GM12801 (cell line): ENCODE results near the gene PDHX.

Source experiments
- CTCF ChIP-seq: IDR thresholded peaks from one replicate; pipeline ENCODE4 v1.5.1; 2011; ENCODE audit warnings: control low read depth; ENCODE audit not compliant: insufficient read length; ENCODE audit errors: extremely low read depth

PDHX gene

GRCh38 chr11:34941688-34942087 is 25.3 kb downstream of the PDHX start:
- TF ChIP-seq CTCF = no peak

- TF ChIP-seq CTCF = no peak
Measured at GRCh38 chr11:34944692-34945091, 28.3 kb downstream of the PDHX start.

DNA sequence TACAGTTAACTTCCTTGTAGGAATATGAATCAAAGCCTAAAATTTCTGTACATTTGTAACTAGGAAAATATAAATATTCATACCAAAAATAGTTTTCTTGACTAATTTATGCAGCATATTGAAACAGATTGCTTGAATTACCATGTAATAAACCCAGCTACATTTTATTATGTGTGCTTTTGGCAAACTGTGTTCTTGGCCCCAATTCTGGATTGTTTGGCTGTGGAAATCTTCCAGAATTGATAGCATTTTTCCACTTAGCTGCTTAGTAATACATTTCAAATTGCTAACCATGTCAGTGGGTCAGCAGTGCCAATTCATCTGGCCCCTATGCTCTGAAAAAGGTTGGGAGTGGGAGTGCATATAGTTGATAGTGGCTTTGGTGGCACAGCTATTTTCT is 32.3 kb downstream of the PDHX start:
- no peak for TF ChIP-seq CTCF

DNA sequence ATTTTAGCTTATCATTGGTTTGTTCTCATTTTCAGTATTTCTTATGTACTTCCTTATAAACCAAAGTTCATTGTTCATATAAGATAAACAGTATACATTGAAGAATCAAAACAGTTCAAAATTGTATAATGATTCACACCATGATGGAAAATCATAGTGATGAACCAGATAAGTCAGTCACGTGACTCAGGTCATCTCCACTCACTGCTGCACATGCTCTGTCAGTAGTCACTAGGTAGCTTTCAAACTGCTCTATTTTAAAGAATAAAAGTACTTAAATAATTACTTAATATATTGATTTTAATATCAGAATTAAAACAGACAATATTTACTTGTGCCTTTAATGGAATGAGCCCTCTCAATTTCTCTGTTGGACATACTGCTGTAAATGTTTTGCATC is 37.5 kb downstream of the PDHX start:
- TF ChIP-seq CTCF = no peak

- TF ChIP-seq CTCF = no peak
Measured at GRCh38 chr11:34957206-34957605, 40.8 kb downstream of the PDHX start.

GRCh38 chr11:34957606-34958005 is 41.2 kb downstream of the PDHX start:
- TF ChIP-seq CTCF = no peak

DNA sequence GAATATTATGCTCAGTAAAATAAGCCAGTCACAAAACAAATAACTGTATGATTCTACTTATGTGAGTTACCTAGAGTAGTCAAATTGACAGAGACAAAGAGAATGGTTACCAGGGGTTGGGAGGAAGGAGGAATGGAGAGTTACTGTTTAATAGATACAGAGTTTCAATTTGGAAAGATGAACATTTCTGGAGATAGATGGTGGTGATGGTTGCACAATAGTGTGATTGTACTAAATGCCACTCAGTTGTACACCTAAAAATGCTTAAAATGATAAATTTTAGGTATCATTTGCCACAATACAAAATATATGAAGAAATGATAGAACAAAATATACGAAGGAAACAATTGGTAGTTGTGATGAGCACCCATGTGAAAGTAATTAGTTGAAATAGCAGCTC is 43.4 kb downstream of the PDHX start:
- no peak for TF ChIP-seq CTCF

DNA sequence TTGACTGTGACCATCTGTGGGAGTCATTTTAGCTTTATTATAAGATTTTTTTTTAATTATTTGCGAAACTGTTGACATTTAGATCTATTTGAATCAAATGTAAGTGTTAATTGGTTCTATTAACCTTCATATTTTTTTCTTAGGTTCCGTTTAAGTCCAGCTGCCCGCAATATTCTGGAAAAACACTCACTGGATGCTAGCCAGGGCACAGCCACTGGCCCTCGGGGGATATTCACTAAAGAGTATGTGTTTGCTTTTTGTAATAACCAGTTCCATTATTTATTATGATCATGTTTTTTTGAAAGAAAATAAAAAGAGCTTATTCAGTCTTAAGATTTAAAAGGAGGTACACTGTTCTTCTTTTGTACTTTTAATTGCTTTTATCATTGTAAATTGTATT is 43.9 kb downstream of the PDHX start:
- TF ChIP-seq CTCF = no peak
